ENCODE data around the gene MEF2A. TPM values are rescaled to one million over a fixed set of nuclear protein-coding genes. Genes with fewer than 3 reads are reported as not detected.
"Not testable (repeated sequence)": the region's sequence is repeated elsewhere in the genome, so short reads cannot be mapped to it uniquely, and the experiment has no call there.

The MEF2A gene
- total RNA-seq, 1 donor from 2014 or later: 88.3 TPM

- ATAC-seq (ENCODE audit: low read depth): no peak
- Mint-ChIP-seq H3K4me3 (no peak overlapping the region), H3K27ac (no peak overlapping the region), H3K9me3 (no peaks in the 10 kb centered on the region), H3K36me3 (ENCODE audit: low read depth) (peaks cover 49% of the 10 kb centered on the region), H3K4me1 (peaks cover 38% of the 10 kb centered on the region), H3K27me3 (no peaks in the 10 kb centered on the region)
- ChIA-PET CTCF (interaction anchor here (1.3 kb wide), 1 partner anchor 249 kb away, joined by 3 read pairs; no protein-coding TSS in a partner anchor), POLR2A (interaction anchor here (0.5 kb wide), 1 partner anchor 10 kb away, joined by 5 read pairs; no protein-coding TSS in a partner anchor)
- DNase-seq: no peak
- intact Hi-C loops (cut with micrococcal nuclease): no loop called here
- TF ChIP-seq, protein P1, sequence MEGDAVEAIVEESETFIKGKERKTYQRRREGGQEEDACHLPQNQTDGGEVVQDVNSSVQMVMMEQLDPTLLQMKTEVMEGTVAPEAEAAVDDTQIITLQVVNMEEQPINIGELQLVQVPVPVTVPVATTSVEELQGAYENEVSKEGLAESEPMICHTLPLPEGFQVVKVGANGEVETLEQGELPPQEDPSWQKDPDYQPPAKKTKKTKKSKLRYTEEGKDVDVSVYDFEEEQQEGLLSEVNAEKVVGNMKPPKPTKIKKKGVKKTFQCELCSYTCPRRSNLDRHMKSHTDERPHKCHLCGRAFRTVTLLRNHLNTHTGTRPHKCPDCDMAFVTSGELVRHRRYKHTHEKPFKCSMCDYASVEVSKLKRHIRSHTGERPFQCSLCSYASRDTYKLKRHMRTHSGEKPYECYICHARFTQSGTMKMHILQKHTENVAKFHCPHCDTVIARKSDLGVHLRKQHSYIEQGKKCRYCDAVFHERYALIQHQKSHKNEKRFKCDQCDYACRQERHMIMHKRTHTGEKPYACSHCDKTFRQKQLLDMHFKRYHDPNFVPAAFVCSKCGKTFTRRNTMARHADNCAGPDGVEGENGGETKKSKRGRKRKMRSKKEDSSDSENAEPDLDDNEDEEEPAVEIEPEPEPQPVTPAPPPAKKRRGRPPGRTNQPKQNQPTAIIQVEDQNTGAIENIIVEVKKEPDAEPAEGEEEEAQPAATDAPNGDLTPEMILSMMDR (IDR thresholded peaks at IDR 0.05): no peak
Observed at GRCh38 chr15:99657996-99658395, 92.2 kb downstream of the MEF2A start.

DNA sequence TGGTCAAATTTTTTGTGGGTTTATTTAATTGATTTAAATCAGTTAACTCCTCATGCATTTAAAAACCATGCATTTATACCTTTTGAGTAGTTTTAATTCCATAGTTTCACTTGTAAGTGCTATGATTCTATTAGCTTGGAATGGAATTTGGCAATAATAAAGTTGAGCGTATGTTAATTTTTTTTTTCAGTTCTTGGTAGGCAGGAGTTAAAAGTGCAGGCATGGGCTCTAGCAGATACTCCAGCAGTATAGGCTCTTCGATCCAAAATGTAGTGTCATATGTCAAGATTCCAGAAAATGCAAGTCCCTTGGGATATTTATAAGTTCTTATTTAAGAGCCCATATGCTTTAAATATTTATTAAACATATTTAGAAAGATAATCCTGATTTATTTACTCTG is 97.1 kb downstream of the MEF2A start:
- Mint-ChIP-seq H3K27ac (no peak overlapping the region), H3K4me3 (no peak overlapping the region), H3K36me3 (ENCODE audit: low read depth) (peaks cover 69% of the 10 kb centered on the region), H3K9me3 (no peaks in the 10 kb centered on the region), H3K4me1 (peaks cover 12% of the 10 kb centered on the region), H3K27me3 (no peaks in the 10 kb centered on the region)
- DNase-seq (no peak), ATAC-seq (ENCODE audit: low read depth) (no peak)
- TF ChIP-seq, protein P1 (IDR thresholded peaks at IDR 0.05): no peak
- intact Hi-C loops (cut with micrococcal nuclease): loop anchor here (5.0 kb wide), 1 partner anchor 46 kb away; no protein-coding TSS in a partner anchor
- ChIA-PET CTCF (interaction anchor here (2.7 kb wide), 1 partner anchor 41 kb away, joined by 7 read pairs; no protein-coding TSS in a partner anchor), POLR2A (no interaction called here)

DNA sequence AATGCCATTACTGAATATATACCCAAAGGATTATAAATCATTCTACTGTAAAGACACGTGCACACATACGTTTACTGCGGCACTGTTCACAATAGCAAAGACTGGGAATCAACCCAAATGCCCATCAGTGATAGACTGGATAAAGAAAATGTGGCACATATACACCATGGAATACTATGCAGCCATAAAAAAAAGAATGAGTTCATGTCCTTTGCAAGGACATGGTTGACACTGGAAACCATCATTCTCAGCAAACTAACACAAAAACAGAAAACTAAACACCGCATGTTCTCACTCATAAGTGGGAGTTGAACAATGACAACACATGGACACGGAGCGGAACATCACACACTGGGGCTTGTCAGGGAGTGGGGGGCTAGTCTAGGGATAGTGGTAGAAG is 100.3 kb downstream of the MEF2A start:
- H3K27ac Mint-ChIP-seq, POLR2A ChIA-PET, H3K27me3 Mint-ChIP-seq: not testable (repeated sequence)

GRCh38 chr15:99668533-99669182 is 102.9 kb downstream of the MEF2A start:
- intact Hi-C loops (cut with micrococcal nuclease): no loop called here
- Mint-ChIP-seq H3K4me3 (no peak overlapping the region), H3K4me1 (no peaks in the 10 kb centered on the region), H3K27ac (no peak overlapping the region), H3K36me3 (ENCODE audit: low read depth) (peaks cover 68% of the 10 kb centered on the region), H3K9me3 (no peaks in the 10 kb centered on the region), H3K27me3 (no peaks in the 10 kb centered on the region)
- ATAC-seq (ENCODE audit: low read depth) (no peak), DNase-seq (no peak)
- TF ChIP-seq, protein P1 (IDR thresholded peaks at IDR 0.05): no peak
- POLR2A ChIA-PET: no interaction called here
- CTCF ChIA-PET: interaction anchor here (1.2 kb wide), 1 partner anchor 324 kb away, joined by 3 read pairs; no protein-coding TSS in a partner anchor

More for the DNA sequence above, 100.3 kb downstream of the MEF2A start:
- H3K4me1 Mint-ChIP-seq; DNase-seq; ATAC-seq (ENCODE audit: low read depth); H3K4me3 Mint-ChIP-seq; H3K9me3 Mint-ChIP-seq; intact Hi-C loops (cut with micrococcal nuclease); CTCF ChIA-PET: not testable (repeated sequence)
- H3K36me3 Mint-ChIP-seq (ENCODE audit: low read depth): peaks cover 58% of the 10 kb centered on the region

DNA sequence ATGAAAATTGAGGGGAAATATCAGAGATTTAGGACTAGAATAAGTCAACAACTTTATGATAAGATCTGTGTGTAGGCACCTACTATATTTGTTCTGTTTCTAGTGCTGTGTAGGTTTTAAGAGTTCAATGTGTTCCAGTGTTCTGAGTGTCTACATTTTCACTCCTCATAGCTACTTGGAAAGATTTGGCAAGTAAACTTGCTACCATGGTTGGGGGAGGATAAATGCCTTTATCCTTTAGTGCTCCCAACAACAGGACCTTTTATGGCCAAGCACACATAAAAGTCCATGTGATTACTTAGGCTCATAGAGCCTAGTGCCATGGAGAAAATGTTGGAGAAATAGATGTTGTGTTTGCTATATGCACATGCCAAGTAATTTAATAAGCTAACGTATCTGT is 103.5 kb downstream of the MEF2A start:
- Mint-ChIP-seq H3K36me3 (ENCODE audit: low read depth) (peaks cover 65% of the 10 kb centered on the region), H3K4me3 (no peak overlapping the region), H3K27me3 (no peaks in the 10 kb centered on the region), H3K27ac (no peak overlapping the region), H3K9me3 (no peaks in the 10 kb centered on the region), H3K4me1 (no peaks in the 10 kb centered on the region)
- intact Hi-C loops (cut with micrococcal nuclease): no loop called here
- POLR2A ChIA-PET: no interaction called here
- CTCF ChIA-PET: interaction anchor here (1.2 kb wide), 1 partner anchor 325 kb away, joined by 3 read pairs; no protein-coding TSS in a partner anchor
- DNase-seq (no peak), ATAC-seq (ENCODE audit: low read depth) (no peak)
- TF ChIP-seq, protein P1 (IDR thresholded peaks at IDR 0.05): no peak

Data from activated B cell treated with CpG ODN at 0.5 μM for 24 hours (primary cell).